Keratinocyte (primary cell): Measurements from ENCODE around the gene MDGA2. TPM values are rescaled to one million over a fixed set of nuclear protein-coding genes. Genes with fewer than 3 reads are reported as not detected.

ENCODE experiments used
- DNase-seq: peaks from one replicate; pipeline ENCODE4 v3.0.0-alpha.2; 2011; ENCODE audit warnings: low read depth, missing footprints, low spot score
- FAIRE-seq: peaks from 2 replicates; lab custom pipeline; 2011; peaks lifted over from hg19 to GRCh38; lab: Jason Lieb, UNC
- H2AFZ ChIP-seq: 2 replicates; pipeline ENCODE4 v1.6.0; 2012; ENCODE audit warnings: low read length, control low read depth, inconsistent platforms; ENCODE audit not compliant: control insufficient read depth
- H3K27ac ChIP-seq: 2 replicates; pipeline ENCODE4 v1.5.1; 2011; ENCODE audit warnings: low read length; ENCODE audit not compliant: control insufficient read depth, insufficient read depth
- H3K27me3 ChIP-seq: 3 replicates; pipeline ENCODE4 v1.6.0; 2011; ENCODE audit warnings: low read length; ENCODE audit not compliant: control insufficient read depth, insufficient read depth; ENCODE audit errors: extremely low read depth
- H3K36me3 ChIP-seq, 2 experiments: 2 replicates in 1 of 2; 3 replicates in 1 of 2; pipeline ENCODE4 v1.5.1; 2011; ENCODE audit warnings: low read length in 2 of 2, mild to moderate bottlenecking in 1 of 2; ENCODE audit not compliant: control insufficient read depth in 2 of 2, insufficient read depth in 2 of 2; ENCODE audit errors: extremely low read depth in 1 of 2
- H3K4me1 ChIP-seq: 3 replicates; pipeline ENCODE4 v1.5.1; 2011; ENCODE audit warnings: low read length; ENCODE audit not compliant: control insufficient read depth, insufficient read depth; ENCODE audit errors: extremely low read depth
- H3K4me2 ChIP-seq: 3 replicates; pipeline ENCODE4 v1.6.0; 2011; ENCODE audit warnings: low read depth, low read length; ENCODE audit not compliant: control insufficient read depth, insufficient read depth; ENCODE audit errors: extremely low read depth
- H3K4me3 ChIP-seq, 3 experiments: fragments of 200-600 bp in 1 of 3; sonication (generic) in 1 of 3; 2 replicates in 2 of 3; 3 replicates in 1 of 3; pipeline ENCODE4 v1.5.1; 2011 to 2016; ENCODE audit warnings: low read length in 3 of 3, mild to moderate bottlenecking in 3 of 3, control low read depth in 2 of 3, inconsistent platforms in 1 of 3, low read depth in 1 of 3, mixed read lengths in 1 of 3, mixed run types in 1 of 3, moderate library complexity in 1 of 3; ENCODE audit not compliant: control insufficient read depth in 2 of 3, insufficient read depth in 2 of 3; ENCODE audit errors: extremely low read depth in 1 of 3
- H3K79me2 ChIP-seq: 2 replicates; pipeline ENCODE4 v1.6.0; 2012; ENCODE audit warnings: low read length; ENCODE audit not compliant: control insufficient read depth, insufficient read depth
- H3K9ac ChIP-seq: 3 replicates; pipeline ENCODE4 v1.6.0; 2011; ENCODE audit warnings: low read length; ENCODE audit not compliant: control insufficient read depth, insufficient read depth; ENCODE audit errors: extremely low read depth
- H3K9me1 ChIP-seq: 3 replicates; pipeline ENCODE4 v1.6.0; 2011; ENCODE audit warnings: low read length; ENCODE audit not compliant: control insufficient read depth, insufficient read depth; ENCODE audit errors: extremely low read depth
- H3K9me3 ChIP-seq: 2 replicates; pipeline ENCODE4 v1.5.1; 2012; ENCODE audit warnings: low read depth, low read length; ENCODE audit not compliant: control insufficient read depth
- H4K20me1 ChIP-seq: 3 replicates; pipeline ENCODE4 v1.6.0; 2011; ENCODE audit warnings: low read length; ENCODE audit not compliant: control insufficient read depth, insufficient read depth; ENCODE audit errors: extremely low read depth
- EZH2 ChIP-seq: IDR thresholded peaks from one replicate; pipeline ENCODE4 v1.6.1; 2012; ENCODE audit warnings: inconsistent platforms, mild to moderate bottlenecking, low read length, moderate library complexity
- dilution Hi-C: fragments of 300-500 bp; cut with MboI; formaldehyde crosslinking; loops from one replicate; pipeline ENCODE4 v1.7.0; 2020; ENCODE audit warnings: low sequenced_read_pairs; ENCODE audit not compliant: extremely low pct_ligation_motif_present
- polyA plus RNA-seq, 5 experiments: library from polyadenylated mRNA; depleted of rRNA in 3 of 5; stranded (reverse) in 3 of 5; stranded (forward) in 1 of 5; unstranded in 1 of 5; fragments of >200 nt; gene quantifications; 1 replicate in 1 of 5; 2 replicates in 3 of 5; 3 replicates in 1 of 5; pipeline versions ENCODE4 v1.2.1 to v1.2.3, GENCODE V29; 2011 to 2012; ENCODE audit warnings: missing spikeins in 2 of 5, low read depth in 1 of 5, low replicate concordance in 1 of 5
- TF ChIP-seq, protein P1 (sequence below), 3 experiments: IDR thresholded peaks in 1 of 3; conservative IDR thresholded peaks in 1 of 3; optimal IDR thresholded peaks in 1 of 3; 2 replicates in 2 of 3; 3 replicates in 1 of 3; pipeline versions ENCODE3 to v1.5.1; 2011; ENCODE audit warnings: low read length in 3 of 3, mild to moderate bottlenecking in 3 of 3, moderate library complexity in 2 of 3, control low read depth in 1 of 3, inconsistent platforms in 1 of 3; ENCODE audit not compliant: insufficient read depth in 2 of 3; ENCODE audit errors: extremely low read depth in 1 of 3

MDGA2 gene
- polyA plus RNA-seq, 1 donor (not counting 4 experiments of a cell fraction or from before 2014, with no cell fraction given): not detected

DNA sequence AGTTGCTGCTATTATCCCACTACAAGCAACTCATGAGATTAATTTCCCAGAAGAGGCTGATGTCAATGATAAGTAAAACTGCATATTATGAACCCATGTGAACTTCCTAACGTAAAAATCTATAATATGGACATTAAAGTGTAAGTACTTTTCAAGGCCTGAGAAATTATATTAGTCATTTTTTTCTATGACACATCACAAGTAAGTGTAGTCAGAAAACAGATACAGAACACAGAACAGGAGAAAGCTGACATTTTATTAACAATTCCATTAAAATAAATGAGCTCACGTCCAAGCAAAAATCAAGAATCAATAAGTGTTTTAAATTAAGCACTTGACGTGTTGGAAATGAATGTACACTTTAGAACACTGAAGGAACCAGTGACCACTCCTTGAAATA lies 155.0 kb downstream of the MDGA2 start:
- H3K27me3 ChIP-seq: no peaks in the 10 kb centered on the region
- H3K9ac ChIP-seq: no peak overlapping the region
- H3K36me3 ChIP-seq: no peaks in the 10 kb centered on the region
- TF ChIP-seq EZH2: no peak
- TF ChIP-seq, protein P1, sequence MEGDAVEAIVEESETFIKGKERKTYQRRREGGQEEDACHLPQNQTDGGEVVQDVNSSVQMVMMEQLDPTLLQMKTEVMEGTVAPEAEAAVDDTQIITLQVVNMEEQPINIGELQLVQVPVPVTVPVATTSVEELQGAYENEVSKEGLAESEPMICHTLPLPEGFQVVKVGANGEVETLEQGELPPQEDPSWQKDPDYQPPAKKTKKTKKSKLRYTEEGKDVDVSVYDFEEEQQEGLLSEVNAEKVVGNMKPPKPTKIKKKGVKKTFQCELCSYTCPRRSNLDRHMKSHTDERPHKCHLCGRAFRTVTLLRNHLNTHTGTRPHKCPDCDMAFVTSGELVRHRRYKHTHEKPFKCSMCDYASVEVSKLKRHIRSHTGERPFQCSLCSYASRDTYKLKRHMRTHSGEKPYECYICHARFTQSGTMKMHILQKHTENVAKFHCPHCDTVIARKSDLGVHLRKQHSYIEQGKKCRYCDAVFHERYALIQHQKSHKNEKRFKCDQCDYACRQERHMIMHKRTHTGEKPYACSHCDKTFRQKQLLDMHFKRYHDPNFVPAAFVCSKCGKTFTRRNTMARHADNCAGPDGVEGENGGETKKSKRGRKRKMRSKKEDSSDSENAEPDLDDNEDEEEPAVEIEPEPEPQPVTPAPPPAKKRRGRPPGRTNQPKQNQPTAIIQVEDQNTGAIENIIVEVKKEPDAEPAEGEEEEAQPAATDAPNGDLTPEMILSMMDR (optimal IDR thresholded peaks at IDR 0.05 in 1 of 3, IDR thresholded peaks at IDR 0.05 in 1 of 3, conservative IDR thresholded peaks at IDR 0.05 in 1 of 3; ENCODE audit: extremely low read depth in 1 of 3, insufficient read depth in 2 of 3, low read length in 3 of 3): no peak
- H3K4me3 ChIP-seq: no peak overlapping the region
- H3K27ac ChIP-seq: no peak overlapping the region
- no peak overlapping the region for H3K4me2 ChIP-seq
- DNase-seq (no peak), FAIRE-seq (no peak)
- dilution Hi-C loops: no loop called here
- H3K9me3 ChIP-seq: no peaks in the 10 kb centered on the region
- no peak overlapping the region for H2AFZ ChIP-seq
- no peaks in the 10 kb centered on the region for H3K9me1 ChIP-seq
- H3K79me2 ChIP-seq: no peaks in the 10 kb centered on the region
- no peaks in the 10 kb centered on the region for H4K20me1 ChIP-seq
- no peaks in the 10 kb centered on the region for H3K4me1 ChIP-seq

DNA sequence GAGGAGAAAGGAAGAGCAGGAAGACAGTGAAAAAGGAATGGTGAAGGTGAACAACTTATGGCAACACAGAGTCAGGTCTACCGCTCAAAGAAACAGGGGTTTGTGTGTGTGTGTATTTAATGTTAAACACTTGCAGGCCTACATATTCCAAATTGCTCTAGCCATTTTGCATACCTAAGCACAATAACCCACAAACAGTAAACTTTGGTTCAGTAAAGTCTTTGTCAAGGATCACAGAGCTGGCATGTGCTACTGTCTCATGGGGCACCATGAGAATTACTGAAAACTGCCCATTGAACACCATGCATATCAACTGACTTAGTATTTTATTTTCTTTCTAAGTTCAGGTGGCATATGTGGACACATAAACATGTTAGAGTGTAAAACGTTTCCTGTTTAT lies 163.6 kb downstream of the MDGA2 start:
- no peak overlapping the region for H2AFZ ChIP-seq
- dilution Hi-C loops: no loop called here
- H3K79me2 ChIP-seq: no peaks in the 10 kb centered on the region
- no peak overlapping the region for H3K27ac ChIP-seq
- H3K9me1 ChIP-seq: no peaks in the 10 kb centered on the region
- H3K4me2 ChIP-seq: no peak overlapping the region
- no peak overlapping the region for H3K4me3 ChIP-seq
- DNase-seq: no peak
- no peak overlapping the region for H3K9ac ChIP-seq
- no peaks in the 10 kb centered on the region for H3K36me3 ChIP-seq
- no peaks in the 10 kb centered on the region for H3K27me3 ChIP-seq
- H3K9me3 ChIP-seq: no peaks in the 10 kb centered on the region
- H3K4me1 ChIP-seq: no peaks in the 10 kb centered on the region
- no peak for FAIRE-seq
- no peak for TF ChIP-seq EZH2
- TF ChIP-seq, protein P1 (optimal IDR thresholded peaks at IDR 0.05 in 1 of 3, IDR thresholded peaks at IDR 0.05 in 1 of 3, conservative IDR thresholded peaks at IDR 0.05 in 1 of 3; ENCODE audit: extremely low read depth in 1 of 3, insufficient read depth in 2 of 3, low read length in 3 of 3): no peak
- no peaks in the 10 kb centered on the region for H4K20me1 ChIP-seq
